Renal cortical epithelial cell (primary cell): ENCODE data around the gene PKIG. TPM values are rescaled to one million over a fixed set of nuclear protein-coding genes. Genes with fewer than 3 reads are reported as not detected.

Source experiments
- DNase-seq: peaks from one replicate; pipeline ENCODE4 v3.0.0-alpha.2; 2011; ENCODE audit warnings: low read depth
- total RNA-seq: library from RNA; depleted of rRNA; stranded (reverse); fragments of >200 nt; gene quantifications from 2 replicates; pipeline ENCODE4 v1.2.3, GENCODE V29; 2014

PKIG gene
- total RNA-seq, 1 donor from 2014 or later, result 34.4 TPM

DNA sequence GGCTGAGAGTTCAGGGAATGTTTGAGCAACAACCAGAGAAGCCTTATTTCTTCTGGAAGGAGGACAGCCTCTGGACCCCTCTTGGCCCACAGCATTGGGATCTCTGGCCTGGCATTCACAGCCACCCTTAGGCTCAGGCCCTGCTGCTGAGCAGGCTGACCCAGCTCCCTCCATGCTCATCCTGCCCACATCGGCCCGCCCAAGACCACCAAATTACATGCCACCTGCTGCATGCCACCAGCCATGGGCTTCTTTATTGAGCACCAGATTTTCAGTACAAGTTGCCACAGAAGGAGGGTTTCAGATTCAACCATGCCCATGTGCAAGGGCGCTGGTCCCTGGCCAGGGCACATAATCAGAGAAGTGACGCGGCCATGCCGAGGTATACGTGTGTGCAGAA, 36.9 kb downstream of the PKIG start:
- DNase-seq, result no peak

DNA sequence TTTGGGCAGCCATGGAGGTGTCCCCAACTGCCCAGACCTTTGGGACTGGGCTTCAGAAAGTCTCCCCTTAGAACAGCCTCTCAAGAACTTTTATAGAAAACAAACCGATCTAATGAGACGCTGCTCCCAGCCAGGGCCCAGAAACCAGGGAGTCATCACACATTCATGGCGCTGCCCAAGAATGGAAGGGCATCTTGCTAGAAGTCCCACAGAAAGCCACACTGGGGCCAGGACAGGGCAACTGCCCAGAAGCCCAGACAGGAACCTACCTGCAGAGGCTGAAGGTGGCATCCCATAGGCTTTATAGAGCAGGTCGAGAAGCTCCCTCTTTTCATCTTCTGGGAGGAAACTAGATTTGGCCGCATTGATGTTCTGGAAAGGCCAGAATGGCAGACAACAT, 37.7 kb downstream of the PKIG start:
- no peak for DNase-seq

DNA sequence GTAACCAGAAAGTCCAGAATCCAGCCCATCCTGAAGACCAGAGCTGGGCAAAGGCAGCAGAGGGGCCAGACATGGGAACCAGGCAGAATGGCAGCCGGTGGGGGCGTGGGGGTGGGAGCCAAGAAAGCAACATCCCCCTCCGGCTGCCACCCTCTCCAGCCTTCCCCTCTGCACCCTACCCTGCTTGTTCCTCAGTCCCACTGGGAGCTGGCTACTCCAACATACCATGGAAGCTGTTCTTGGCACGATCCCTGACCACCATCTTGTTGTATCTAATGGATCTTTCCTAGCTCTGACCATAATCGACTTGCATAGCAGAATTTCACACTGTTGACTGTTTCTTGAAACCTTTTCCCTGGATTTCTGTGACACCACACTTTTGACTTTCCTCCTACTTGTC, 38.9 kb downstream of the PKIG start:
- DNase-seq, result no peak

DNA sequence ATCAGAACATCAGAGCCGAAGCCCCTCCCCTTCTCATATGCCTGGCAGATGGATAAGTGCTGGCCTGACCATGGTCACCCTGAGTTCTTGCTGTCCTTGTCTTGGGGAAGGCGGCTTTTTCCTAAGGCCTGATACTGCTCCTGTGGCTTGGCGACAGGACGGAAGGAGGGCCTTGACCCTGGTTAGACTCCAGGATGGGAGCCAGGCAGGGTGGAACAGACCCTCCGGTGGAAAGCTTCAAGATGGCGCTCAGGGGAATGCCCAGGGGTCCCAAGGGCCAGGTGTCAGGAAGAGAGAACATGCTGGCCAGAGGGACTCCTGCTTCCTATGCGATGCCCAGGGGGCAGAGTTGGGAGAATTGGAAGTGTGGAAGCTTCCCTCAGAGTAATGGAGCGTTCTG, 39.6 kb downstream of the PKIG start:
- DNase-seq, result no peak

DNA sequence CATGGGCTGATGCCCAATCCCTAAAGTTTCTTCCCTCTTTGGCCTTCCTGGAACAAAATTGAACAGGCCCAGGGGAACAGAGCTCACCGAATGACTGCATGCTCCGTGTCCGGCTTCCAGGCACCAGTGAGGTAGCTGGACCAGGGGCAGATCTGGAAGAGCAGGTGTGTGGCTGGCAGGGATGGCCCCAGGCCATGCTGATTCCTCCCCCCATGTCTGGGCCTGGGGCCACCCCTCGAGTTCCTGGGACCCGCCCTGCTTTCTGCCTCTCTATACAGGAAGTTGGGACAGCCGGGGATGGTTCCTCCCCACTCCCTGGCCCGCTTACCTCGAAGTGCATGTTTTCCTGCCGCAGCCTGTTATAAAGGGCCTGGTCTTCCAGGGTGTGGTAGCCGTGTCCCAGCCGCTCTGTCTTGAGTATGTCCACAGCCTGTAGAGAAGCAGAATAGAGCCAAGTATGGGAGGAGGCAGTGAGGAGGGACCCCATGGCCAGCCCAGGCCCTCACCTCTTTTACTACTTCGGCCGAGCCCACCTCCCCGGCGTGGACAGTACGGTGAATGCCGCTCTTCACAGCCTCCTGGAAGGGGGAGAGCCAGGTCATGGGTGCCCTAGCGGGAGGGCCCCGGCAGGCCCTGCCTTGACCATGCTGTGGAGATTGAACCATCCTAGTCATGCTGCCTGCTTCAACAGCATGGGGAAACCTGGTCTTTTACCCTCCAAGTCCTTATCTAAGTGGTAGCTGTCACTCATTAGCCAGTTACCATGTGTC, 40.3 kb downstream of the PKIG start:
- no peak for DNase-seq

DNA sequence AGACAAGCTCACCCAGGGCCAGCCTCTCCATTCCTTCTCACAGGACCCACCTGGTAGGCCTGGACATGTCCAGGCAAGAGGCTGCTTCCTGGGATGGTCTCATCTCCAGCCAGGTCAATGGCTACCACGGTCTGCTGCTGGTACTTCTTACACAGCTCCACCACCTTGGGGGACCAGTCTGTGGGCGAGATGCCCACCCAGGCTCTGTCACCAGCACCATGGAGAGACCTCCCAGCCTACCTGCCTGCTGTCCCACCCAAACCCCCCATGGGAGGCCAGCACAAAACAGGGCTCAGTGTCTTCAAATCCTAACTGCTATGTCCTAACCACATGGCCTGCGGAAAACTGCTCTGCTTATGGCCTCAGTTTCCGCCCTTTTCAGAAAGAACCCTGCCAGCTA, 41.8 kb downstream of the PKIG start:
- no peak for DNase-seq

DNA sequence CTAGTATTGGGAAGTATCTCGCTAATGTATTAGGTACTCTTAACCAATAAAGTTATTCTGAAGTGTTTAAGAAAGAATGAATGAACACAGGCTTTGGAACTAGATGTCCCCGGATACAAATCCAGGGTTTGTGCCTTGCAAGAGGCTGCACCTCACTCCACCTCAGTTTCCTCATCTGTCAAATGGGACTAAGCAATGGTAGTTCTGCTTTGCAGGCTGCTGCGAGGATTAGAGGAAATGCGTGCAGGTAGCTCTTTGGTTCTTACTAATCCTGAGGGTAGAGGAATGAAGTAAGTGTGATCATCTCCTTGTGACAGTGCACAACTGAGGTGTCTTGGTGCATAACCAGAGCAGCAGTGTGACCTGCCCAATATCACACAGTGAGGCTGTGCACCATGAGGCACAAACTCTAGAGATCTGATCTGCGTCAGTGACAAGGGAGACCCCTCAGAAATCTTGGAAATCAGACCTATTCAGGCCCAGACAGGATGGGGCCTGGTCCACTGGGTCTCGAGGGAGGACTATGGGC, 42.4 kb downstream of the PKIG start:
- DNase-seq, result no peak

DNA sequence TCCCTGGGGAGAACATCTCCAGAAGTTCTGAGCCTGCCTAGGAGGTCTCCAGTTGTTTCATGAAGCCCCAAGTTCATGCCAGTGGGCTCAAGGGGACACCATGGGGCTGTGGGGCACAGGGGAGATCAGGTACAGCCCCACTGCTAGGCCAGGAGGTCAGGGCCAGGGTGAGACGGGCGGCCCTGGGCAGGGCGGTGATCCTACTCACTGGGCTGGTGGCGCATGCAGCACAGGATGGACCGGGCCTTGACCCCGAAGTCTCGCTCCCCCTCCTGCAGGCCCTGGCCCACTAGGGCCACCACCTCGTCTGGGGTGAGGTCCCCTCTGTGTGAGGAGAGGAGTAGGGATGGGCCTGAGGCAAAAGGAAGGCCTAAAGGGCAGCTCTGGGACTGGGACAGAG, 43.0 kb downstream of the PKIG start:
- no peak for DNase-seq

DNA sequence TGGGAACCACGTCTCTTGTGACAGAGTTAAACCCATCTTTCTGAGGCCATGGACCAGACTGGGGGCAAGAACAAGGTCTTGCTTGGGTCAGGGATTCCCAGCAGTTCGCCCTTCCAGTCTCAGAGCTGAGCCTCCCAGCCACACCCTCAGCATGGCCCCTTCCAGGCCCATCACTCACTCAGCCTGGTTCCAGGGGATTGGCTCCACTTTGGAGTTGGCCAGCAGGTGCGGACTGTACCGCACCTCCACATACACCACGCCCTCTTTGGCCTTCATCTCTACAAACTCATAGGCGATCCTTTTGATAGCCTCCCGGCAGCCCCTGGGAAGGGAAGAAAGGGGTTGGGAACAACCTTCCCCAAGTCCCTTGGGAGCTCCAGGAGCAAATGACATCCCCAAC, 43.9 kb downstream of the PKIG start:
- DNase-seq, result no peak

DNA sequence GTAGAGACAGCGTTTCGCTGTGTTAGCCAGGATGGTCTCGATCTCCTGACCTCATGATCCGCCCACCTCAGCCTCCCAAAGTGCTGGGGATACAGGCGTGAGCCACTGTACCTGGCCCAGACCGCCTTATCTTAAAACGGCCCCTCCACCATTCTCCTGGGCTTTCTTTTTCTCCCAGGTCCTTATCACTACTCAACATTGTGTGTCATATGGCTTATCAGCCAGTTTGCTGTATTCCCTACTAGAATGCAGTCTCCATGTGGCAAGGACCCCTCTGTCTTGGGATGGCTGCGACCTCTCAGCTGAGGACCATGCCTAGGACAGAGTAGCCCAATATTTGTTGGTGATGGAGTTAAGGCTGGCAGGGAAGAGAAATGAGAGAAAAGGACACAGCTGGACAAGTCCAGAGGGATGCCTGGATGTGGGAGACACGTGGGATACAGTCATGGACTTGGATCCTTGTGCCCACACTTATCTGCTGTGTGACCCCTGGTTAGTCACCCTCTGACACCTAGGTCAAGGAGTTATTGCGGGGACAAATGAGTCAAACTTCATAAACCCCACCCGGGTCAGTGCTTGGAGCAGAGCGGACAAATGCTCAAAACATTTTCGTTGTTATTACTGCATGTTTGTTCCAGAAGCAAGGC, 45.1 kb downstream of the PKIG start:
- DNase-seq, result no peak

DNA sequence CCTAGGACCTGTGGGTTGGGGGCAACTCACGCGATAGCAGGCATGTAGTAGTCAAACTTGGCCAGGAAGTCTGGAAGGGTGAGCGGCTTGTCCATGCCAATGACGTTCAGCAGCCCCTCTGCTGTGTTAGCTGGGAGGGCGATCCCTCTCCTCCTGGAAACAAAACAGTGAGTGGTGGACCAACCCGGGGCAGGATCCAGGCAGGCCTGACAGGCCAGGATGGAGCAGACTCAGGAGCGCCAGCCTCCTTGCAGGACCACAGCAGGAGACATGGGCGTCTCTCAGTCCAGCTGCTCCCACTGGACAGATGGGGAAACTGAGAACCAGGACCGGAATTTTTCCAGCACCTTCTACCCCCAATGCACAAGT, 46.6 kb downstream of the PKIG start:
- no peak for DNase-seq

DNA sequence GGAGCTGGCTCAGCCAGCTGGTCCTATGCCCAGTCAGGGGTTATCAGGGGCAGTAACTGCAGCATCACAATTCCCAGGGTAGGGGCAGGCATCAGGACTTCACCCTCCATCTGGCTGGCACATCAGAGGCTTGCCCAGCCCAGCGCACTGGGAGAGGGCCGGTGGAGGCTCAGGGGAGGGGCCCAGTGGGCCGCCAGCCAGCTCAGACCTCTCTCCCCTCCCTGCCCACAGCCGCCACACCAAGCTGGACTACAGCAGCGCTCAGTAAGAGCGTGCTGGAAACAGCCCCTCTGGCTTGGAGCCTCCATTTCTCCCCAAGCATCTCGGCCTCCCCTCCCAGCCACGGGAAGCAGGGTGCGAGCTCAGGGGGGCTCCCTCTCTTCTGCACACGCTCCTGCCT, 47.2 kb downstream of the PKIG start:
- DNase-seq, result no peak

DNA sequence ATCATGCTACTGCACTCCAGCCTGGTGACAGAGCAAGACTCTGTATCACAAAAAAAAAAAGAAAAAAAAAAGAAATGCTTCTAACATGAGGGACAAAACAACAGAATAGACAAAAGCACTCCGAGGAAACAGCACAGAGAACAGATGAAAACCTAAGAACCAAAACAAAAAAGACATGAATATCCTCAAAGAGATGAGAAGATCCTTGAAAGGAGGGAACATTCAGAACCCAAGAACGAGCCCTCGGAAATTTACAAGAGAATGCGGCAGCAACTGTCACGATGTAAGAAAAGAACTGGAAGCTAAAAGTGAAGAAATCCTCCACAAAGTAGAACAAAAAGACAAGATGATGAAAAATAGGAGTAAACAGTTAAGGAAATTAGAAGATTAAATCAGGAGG, 47.9 kb downstream of the PKIG start:
- no peak for DNase-seq

DNA sequence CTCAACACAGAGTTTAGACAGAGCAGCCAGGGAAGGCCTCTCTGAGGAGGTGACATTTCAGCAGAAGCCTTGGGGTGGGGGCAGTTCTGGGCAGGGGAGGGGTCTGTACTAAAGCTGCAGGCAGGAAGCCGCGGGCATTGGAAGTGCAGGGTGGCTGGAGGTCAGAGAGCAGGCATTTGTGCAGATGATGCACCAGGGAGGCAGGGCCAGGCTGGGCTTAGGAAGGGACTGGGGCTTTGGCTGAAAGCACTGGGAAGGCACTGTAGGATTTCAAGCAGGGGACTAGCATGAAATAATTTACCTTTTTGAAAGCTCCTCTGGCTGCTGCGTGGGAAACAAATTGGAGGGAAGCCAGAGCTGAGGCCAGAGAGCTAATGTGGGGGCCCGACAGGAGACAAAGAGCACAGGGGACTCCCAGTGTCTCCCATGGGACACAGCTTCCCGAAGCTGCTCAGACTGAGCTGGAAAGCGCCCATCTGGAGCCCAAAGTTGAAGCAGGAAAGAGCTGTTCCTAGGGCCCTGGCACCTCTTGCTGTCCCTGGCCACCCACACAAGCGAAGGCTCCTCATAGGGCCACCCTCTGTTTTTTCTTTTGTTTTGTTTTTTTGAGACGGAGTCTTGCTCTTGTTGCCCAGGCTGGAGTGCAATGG, 49.8 kb downstream of the PKIG start:
- DNase-seq, result no peak

DNA sequence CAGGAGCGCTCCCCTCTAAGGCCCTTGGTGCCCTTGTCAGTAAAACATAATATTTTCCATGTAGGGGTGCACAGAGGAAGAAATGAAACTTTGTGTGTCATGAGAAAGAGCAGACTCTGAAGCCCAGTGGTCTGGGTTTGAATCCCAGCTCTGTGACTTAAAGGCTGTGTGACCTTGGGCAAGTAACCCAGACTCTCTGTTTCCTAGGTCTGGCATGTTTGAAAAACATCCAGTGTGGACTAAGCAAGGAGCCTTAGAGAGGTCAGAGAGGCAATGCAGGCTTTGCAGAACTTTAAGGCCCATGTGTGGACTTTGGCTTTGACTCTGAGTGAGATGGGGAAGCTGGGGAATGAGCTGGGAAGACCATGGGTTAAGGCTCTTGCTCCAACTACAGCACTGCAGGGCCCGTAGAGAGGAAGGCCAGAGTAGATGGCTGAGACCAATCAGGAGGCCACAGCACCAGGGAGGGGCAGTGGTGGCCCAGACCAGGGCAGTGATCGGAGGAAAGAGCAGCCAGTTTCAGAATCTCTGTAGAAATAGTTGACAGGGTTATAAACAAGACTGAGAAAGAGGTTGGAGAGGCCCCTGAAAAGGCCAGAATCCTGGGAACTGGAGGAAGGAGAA, 50.9 kb downstream of the PKIG start:
- no peak for DNase-seq

DNA sequence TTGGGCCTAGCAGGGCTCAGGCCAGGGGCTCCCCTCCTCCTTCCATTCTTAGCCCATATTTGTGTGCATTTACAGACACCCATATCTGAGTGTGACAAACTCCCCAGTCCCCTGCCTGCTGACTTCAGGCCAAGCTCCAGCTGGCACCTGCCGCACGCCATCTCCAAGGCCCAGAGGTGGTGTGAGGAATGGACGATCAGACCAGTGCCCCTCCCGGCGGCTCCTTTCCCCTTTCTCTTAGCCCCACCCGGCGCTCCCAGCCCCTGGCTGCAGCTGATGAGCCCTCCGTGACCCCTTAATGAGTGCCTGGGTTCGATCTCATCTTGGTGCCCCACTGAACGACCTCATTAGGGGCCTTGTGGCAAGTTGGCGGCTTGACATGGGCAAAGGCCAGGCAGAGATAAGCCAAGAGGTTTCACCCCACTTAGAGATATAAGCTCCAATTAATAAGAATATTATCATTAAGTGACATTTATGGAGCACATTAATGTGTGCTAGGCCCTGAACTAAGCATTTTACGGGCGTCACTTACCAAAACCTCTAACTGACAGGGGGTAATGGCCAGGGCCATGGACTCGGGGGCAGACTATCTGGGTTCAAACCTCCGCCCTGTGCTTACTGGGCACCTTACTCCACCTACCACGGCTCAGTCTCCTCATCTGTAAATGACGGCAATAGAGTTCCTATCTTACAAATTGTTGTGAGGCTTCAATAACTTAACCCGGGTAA, 51.7 kb downstream of the PKIG start:
- DNase-seq, result no peak

DNA sequence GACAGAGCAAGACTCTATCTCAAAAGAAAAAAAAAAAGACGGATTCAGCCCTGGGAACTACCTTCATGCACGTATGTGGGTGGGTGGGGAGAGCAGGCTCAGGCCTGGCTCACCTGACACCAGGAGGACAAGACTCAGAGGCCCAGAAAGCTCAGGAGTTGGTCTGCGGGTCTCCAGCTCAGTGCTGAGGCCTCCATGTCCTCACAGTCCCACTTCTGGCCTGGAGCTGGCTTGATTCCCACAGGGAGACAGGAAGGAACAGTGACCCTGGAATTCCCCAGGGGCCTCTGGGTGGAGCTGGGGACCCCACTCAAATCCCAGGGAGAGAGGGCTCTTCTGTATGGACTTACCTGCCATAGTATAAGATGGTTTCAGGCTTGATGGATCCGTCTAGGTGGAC, 53.5 kb downstream of the PKIG start:
- no peak for DNase-seq

DNA sequence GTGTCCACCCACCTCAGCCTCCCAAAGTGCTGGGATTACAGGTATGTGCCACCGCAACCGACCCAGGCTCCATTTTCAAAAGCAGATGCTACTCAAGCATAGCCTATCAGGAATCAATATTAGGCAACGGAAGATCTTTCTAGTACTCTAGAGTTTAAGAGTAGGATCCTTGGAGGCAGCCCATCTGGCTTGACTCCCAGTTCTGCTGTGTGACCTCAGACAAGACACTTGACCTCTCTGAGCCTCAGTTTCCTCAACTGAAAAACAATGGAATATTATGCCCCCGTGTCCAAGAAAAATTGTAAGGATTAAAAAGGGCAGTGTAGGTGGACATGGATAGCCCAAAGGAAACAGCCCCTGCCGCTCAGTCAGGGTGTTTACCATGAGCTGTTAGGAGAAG, 54.7 kb downstream of the PKIG start:
- no peak for DNase-seq

DNA sequence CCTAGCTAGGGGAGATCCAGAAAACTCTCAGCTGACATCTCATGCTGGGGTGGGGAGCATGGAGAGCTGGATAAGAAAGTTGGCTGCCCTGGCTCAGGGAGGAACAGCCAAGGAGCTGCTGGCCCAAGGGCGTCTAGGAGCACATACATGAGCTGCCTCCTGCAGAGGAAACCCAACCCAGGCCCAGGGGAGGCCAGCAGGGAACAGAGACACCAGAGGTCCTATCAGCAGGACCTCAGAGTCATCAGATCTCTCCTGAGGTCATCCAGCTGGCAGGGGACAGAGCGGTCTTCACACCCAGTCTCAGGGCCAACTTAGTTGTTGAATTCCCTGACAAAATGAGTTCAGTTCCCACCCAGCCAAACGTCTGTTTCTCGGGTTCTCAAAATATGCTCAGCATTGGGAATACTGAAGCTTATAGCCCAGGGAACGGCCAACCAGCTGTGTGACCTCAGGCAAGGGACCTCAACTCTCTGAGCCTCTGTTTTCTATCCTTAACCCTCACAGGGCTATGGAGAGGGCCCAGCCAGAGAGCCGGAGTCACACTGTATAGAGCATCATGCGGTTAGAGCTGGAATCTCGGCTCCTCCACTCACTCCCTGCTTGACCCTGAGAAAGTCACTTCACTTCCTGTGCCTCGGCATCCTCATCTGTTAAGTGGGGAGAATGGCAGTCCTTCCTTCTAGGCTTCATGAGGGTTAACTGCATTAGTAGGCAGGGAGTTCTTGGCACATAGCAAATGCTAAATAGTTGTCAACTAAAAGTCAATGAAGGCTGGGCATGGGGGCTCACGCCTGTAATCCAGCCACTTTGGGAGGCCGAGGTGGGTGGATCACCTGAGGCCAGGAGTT, 55.4 kb downstream of the PKIG start:
- no peak for DNase-seq

DNA sequence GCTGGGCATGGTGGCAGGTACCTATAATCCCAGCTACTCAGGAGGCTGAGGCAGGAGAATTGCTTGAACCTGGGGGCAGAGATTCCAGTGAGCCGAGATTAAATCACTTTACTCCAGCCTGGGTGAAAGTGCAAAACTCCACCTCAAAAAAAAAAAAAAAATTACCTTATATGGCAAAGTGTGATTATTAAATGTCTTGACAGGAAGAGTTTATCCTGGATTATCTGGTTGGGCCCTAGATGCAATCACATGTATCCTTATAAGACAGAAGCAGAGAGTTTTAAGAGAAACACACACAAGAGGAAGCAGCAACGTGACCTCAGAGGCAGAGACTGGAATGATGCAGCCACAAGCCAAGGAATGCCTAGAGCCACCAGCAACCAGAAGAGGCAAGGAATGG, 58.1 kb downstream of the PKIG start:
- DNase-seq, result no peak

DNA sequence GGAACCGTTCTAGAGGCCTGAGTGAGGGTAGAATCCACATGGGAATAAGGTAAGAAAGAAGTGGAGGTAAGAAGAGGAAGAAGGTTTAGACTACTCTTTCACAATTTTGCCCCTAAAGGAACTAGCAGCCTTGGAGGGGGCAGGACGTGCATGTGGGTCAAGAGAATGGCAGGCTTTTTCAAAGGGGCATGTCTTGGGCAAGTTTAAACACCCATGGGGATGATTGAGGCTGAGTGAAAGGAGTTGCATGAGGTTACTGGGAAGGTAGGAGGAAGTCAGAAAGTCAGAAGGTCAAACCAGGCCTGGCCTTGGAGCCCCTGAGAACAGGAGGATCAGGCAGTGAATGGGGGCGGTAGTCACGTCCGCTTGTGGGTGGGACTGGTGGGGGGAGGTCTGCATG, 58.9 kb downstream of the PKIG start:
- no peak for DNase-seq
